ENCODE measurements around the gene BRAF.
"Not testable (repeated sequence)": the region's sequence is repeated elsewhere in the genome, so short reads cannot be mapped to it uniquely, and the experiment has no call there.

BRAF gene

DNA sequence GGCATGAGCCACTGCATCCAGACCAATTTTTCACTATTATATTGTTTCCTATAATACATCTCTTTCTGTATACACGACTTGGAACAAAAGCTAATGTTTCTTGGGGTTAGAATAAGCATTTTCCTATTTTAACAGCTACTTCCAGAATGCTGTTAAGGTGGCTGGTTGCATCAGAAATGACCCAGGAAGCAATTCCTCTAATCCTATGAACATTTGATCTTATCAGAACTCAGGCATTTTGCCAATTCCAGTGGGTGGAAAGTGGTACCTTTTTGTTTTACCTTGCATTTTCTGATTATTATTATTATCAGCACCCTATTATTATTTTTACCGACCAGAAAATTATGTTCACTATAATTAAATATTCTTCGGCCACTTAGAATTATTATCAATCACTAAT lies 154.9 kb downstream of the BRAF start:
- DNase-seq (ENCODE audit: low spot score), result no peak

DNA sequence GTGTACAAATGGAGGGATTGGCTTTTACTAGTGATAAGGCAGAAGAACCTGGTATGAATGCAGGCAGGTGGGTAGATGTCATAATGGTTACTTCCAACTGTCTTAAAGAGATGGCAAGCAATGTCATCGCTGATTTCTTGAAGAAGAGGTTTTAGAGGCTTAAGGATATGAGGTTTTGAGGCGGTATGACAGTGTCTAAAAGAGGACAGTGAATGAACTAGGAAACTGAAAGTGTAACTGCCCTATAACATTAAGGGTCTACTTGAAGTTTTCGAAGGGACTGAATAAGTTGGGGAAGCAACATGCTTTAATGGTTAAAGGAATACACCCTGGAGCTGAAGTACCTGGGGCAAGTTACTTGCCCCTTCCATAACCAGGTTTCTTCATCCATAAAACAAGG lies 157.3 kb downstream of the BRAF start:
- no peak for DNase-seq (ENCODE audit: low spot score)

DNA sequence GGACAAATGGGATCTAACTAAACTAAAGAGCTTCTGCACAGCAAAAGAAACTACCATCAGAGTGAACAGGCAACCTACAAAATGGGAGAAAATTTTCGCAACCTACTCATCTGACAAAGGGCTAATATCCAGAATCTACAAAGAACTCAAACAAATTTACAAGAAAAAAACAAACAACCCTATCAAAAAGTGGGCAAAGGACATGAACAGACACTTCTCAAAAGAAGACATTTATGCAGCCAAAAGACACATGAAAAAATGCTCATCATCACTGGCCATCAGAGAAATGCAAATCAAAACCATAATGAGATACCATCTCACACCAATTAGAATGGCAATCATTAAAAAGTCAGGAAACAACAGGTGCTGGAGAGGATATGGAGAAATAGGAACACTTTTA lies 159.3 kb downstream of the BRAF start:
- not testable (repeated sequence) for DNase-seq (ENCODE audit: low spot score)

DNA sequence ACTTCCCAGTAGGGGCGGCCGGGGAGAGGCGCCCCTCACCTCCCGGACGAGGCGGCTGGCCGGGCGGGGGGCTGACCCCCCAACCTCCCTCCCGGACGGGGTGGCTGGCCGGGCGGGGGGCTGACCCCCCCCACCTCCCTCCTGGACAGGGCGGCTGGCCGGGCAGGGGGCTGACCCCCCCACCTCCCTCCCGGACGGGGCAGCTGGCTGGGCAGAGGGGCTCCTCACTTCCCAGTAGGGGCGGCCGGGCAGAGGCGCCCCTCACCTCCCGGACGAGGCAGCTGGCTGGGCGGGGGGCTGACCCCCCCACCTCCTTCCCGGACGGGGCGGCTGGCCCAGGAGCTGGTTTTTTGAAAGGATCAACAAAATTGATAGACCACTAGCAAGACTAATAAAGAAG lies 161.6 kb downstream of the BRAF start:
- DNase-seq (ENCODE audit: low spot score), result not testable (repeated sequence)

DNA sequence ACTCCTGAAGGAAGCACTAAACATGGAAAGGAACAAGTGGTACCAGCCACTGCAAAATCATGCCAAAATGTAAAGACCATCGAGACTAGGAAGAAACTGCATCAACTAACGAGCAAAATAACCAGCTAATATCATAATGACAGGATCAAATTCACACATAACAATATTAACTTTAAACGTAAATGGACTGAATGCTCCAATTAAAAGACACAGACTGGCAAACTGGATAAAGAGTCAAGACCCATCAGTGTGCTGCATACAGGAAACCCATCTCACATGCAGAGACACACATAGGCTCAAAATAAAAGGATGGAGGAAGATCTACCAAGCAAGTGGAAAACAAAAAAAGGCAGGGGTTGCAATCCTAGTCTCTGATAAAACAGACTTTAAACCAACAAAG lies 163.4 kb downstream of the BRAF start:
- not testable (repeated sequence) for DNase-seq (ENCODE audit: low spot score)

DNA sequence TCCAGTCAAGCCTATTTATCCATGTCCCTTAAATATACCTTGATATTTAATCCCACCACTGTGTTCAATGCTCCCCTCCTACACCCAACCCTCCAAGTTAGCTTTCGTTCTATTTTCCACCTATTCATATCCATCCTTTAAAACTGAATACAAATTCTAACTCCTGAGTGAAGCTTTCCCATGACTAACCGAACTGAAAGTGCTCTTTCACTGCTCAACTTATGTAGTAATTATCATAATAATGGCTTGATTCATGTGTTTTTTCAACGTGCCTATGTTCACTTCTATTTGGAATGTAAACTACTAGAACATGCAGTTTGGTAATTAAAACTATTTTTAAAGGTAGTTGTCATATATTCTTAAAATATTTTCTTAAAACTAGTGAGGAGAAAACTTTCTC lies 170.2 kb downstream of the BRAF start:
- no peak for DNase-seq (ENCODE audit: low spot score)

DNA sequence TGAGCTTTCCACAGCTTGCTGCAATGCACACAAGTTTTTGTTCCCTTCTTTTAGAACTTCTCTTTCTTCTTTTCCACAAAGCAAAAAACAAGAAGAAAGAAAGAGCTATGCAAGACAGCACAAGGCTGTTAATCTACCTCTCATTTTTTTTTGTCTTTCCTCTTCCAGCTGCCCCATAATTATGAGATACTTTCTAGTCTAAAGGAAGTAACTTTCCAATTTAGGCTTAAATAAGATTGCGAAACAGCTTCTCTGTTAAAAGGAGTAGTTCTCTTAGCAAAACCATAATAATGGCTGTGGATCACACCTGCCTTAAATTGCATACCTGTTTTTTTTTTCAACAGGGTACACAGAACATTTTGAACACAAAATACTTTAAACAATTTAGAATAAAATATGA lies 172.2 kb downstream of the BRAF start:
- DNase-seq (ENCODE audit: low spot score), result no peak

DNA sequence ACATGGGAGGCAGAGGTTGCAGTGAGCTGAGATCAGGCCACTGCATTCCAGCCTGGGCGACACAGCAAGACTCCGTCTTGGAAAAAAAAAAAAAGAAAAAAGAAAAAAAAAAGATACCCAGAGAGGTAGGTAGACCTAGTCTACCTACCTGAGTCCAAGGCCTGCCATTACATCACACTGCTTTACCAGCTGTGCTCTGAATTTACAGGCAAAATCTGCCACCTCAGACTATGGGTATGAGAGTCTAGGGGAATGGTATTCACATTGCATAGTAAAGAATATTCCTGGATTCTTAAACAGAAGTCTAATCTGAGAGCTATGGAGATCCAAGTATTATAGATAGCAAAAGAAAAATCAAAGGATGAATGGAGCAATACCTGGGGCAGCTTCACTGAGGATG lies 178.0 kb downstream of the BRAF start:
- no peak for DNase-seq (ENCODE audit: low spot score)

DNA sequence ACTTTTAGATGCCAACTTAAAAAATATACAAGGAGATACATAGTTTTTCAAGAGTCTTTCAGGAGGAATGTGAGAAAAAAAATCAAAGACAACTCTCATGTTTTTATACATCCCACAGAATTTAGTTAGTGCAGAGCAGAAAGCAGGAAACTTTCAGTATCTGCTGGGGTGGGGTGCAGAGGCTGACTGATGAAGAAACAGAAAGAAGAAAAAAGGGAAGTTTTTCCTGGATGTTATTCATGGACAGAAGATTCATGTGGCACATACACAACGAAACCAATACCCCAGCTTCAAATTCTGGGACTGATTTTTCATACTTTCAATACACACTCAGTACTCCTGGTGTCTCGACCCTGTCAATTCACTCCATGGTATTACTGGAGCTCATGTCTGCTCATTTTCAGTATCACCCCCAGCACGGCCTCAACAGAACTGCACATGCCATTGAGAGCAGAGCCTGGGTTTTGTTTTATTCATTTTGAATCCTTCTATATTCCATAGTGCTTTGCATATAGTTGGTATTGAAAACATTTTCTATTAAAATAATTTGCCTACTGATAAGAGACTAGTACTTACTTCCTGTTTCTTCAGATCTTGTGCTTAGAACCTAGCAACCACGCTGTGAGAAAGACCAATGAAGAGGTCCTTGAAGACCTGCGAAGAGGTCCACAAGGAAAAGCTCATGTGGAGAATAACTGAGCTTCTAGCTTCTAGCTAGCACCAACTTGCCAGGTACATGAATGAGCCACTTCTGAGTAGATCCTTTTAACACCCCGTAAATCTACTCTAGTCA lies 179.3 kb downstream of the BRAF start:
- no peak for DNase-seq (ENCODE audit: low spot score)

DNA sequence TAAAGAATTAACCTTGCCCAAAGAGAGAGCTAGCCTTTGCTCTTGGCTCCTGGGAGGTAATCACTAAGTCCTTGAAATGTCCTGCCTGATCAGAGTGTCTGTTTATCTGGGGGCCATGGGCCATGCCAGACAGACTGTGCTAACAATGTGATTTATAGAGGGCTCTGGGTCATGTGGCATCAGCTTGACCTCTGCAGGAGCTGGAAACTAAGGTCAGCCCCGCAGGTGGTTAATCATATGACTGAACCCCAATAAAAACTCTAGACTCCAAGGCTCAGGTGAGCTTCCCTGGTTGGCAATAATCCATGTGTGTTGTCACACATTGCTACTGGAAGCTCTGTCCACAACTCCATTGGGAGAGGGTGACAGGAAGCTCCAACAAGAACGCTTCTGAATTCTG lies 180.7 kb downstream of the BRAF start:
- DNase-seq (ENCODE audit: low spot score), result no peak

DNA sequence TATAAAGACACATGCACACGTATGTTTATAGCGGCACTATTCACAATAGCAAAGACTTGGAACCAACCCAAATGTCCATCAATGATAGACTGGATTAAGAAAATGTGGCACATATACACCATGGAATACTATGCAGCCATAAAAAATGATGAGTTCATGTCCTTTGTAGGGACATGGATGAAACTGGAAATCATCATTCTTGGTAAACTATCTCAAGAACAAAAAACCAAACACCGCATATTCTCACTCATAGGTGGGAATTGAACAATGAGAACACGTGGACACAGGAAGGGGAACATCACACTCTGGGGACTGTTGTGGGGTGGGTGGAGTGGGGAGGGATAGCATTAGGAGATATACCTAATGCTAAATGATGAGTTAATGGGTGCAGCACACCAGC lies 181.5 kb downstream of the BRAF start:
- not testable (repeated sequence) for DNase-seq (ENCODE audit: low spot score)

DNA sequence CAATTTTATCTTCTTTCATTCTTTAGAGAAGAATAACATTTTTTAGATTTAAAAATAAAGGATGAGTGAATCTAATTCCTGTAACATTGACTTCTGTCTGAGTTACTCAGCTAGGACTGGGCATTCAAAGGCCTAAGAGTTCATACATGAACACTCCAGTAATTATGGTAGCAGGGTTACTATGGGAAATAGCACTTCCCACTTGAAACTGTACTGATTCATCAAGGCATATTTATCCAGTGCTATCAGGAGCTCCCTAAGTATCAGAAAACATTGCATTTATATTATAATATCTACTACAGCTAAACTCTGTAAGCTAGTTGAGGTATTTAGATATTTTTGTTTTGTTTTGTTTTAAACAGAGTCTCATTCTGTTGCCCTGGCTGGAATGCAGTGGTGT lies 186.4 kb downstream of the BRAF start:
- no peak for DNase-seq (ENCODE audit: low spot score)

DNA sequence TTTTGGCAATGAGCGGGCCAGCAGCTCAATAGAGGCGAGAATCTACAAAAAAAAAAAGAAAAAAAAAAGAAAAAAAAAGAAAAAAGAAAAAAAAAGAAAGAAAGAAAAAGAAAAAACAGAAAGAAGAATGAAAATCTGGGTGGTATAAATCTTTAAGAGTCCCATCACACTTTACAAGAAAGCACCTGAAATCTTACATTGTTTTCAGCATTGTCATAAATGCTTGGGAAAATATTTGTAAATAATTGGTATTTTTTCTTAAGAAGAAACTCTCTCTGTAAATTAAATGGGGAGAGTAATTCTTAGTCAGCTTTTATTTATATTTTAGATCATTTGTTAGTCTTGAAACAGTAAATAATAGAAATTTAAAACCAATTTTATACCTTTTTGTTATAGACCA lies 190.0 kb downstream of the BRAF start:
- no peak for DNase-seq (ENCODE audit: low spot score)

DNA sequence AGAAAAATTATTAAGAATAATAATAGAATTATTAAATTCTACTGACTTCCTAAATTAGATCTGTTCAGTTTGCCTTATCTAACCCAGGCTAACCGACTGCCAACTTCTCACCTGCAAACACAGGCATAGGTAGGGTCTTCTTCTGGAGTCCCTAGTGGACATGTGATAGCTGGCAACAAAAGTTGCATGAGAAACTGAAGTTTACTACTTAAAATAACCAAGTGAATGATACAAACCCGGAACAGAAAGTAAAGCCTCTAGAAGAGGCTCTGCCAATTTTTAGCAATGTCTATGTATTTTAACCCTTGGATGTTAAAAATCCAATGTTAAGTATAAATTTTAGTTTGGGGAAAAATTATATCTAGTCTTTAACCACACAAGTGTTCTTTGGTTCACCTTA lies 190.6 kb downstream of the BRAF start:
- DNase-seq (ENCODE audit: low spot score), result no peak

DNA sequence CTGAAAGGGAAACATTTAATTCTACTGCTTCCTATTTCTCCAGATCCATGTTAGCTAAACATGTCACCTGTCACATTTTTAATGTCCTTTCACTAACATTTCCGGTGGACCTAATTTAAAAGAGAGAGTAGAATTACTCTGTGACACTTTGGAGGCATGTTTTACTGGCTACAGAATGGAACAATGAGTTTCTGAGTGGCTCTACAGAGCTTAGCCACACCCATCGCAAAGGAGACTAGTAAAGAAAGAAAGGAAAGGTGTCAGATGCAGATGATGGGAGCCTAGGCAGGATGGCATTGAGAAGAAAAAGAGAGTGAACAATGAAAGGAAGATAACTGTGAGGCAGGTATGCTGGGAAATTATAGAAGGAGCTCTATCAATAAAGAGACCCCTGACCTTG lies 192.3 kb downstream of the BRAF start:
- no peak for DNase-seq (ENCODE audit: low spot score)

DNA sequence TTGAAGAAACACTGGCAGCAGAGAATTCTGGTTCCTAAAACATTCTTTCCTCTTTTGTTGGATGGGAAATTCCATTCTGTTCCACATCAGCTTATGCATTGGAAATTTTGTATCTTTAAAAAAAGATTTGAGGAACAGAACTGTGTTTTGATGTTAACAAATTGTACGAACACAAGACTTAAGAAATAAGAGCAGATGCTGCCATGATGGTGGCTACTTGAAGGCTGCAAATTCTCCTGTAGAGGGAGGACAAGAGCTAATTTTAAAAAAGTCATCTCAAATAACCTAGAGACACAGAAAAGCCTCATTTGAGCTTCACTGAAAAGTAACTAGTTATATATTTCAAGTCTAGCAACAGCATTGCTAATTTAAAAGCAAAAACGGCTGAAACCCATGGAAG lies 198.4 kb downstream of the BRAF start:
- no peak for DNase-seq (ENCODE audit: low spot score)

DNA sequence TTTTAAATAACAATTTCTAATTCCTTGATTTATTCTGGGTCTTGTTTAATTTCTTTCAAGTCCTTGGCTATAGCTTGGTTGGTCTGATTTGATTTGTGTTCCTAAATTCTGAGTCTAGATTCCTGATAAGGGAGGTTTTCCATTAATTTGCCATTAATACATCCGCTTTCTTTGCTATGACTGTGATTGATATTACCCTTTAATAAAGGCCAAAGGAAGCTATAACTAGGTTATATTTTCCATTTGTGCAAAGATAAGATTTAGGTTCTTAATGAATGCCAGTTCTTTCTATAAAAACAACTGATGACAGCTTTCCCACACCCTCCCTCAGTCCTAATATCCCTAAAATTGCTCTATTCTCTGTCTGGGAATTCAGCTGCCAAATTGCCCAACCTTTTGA lies 200.0 kb downstream of the BRAF start:
- DNase-seq (ENCODE audit: low spot score), result no peak

DNA sequence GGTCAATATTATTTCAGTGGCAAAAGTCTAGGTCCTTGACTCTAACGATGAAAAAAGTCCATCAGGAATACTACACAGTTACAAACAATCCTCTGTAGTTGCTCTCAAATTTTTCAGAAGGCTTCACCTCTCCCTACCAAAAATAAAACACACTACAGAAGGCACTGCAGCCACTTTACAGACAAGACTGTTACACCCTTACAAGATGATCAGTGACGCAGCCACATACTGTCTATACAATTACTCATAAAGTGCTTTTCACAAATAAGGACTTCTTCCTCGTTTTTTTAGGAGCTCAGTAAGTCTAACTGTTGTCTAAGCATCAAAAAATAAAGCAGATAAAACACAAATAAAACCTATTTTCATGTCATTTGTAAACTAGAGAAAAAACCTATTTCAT lies 201.2 kb downstream of the BRAF start:
- no peak for DNase-seq (ENCODE audit: low spot score)

DNA sequence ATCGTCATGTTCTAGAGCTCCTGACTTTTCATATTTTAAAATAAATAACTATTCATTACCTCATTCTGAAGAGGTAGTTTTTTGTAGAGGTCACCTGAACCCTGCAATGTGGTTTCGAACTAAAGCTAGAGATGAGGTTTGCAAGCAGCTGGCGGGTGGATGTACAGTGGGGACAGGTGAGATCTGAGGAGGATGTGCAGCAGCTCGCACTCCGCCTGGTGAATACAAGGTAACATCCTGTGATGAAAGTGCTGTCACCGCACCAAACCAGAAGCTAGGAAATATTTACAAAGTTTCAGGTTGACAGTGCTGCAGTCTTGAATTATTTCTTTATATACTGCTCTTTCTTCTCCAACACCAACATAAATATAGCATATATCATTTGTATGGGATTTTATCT lies 201.7 kb downstream of the BRAF start:
- DNase-seq (ENCODE audit: low spot score), result no peak

DNA sequence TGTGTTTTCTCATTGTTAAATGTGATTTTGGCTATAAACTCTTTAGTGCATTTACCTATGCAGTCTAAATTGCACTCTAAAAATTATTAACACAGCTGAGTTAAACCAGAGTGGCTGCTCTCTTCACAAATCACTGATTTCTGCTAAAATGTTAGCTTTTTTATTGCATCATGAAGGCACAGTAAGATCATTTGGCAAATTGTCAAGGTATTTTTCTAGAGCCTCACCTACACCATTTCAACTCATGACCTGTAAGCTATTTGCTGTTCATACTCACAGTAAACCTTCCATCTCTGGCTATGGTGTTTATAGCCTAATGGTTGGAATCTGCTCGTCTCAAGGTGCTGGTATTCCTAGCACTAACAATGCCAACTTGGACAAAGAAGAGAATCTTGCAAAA lies 202.5 kb downstream of the BRAF start:
- no peak for DNase-seq (ENCODE audit: low spot score)

DNA sequence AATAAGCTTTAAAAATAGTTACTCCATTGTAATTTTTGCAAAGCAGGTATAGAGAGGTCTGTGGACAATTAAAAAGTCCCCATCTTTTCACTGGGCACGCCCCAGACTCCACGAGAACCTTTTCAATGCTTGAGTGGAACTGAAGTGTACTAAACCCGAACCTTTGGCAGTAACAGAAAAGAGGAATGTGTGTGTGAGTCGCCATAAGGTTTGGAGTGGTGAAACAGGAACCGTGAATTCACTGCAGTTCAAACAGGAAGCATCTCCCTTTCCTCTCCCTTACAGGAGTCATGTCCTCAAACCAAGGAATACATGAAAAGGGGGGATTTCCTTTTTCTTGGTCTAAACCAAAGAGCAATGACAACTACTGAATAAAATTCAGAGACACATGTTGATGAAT lies 205.0 kb downstream of the BRAF start:
- no peak for DNase-seq (ENCODE audit: low spot score)

DNA sequence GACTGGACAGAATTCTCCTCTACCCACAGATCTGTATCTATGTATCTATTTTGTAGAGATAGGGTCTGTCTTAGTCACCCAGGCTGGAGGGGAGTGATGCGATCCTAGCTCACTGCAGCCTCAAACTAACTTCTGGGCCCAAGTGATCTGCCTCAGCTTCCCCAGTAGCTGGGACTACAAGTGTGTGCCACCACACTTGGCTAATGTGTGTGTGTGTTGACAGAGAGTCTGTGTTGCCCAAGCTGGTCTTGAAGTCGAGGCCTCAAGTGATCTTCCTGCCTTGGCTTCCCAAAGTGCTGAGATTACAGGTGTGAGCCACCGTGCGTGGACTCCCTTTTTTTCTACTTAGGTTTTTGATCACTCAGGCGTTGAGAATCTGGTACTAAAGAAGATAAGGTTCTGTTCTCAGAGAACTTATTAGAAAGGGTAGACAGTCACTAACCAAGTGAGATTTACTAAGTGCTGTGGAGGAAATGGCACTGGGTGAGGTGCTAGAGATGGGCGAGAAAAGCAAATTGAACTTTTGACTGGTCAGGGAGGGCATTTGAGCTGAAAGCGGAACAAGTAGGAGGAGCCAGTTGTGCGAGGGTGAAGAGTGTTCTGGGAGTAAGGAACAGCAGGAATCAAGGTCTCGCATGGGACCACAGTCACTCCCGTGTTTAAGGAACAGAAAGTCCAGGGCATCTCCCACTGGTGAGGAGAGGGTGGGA lies 210.2 kb downstream of the BRAF start:
- DNase-seq (ENCODE audit: low spot score), result no peak

DNA sequence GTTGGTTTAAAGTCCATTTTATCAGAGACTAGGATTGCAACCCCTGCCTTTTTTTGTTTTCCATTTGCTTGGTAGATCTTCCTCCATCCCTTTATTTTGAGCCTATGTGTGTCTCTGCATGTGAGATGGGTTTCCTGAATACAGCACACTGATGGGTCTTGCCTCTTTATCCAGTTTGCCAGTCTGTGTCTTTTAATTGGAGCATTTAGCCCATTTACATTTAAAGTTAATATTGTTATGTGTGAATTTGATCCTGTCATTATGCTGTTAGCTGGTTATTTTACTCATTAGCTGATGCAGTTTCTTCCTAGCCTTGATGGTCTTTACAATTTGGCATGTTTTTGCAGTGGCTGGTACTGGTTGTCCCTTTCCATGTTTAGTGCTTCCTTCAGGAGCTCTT lies 212.3 kb downstream of the BRAF start:
- DNase-seq (ENCODE audit: low spot score), result not testable (repeated sequence)

DNA sequence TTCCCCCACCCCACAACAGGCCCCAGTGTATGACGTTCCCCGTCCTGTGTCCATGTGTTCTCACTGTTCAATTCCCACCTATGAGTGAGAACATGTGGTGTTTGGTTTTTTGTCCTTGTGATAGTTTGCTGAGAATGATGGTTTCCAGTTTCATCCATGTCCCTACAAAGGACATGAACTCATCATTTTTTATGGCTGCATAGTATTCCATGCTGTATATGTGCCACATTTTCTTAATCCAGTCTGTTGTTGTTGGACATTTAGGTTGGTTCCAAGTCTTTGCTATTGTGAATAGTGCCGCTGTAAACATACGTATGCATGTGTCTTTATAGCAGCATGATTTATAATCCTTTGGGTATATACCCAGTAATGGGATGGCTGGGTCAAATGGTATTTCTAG lies 216.0 kb downstream of the BRAF start:
- DNase-seq (ENCODE audit: low spot score), result not testable (repeated sequence)
